Astrocyte (in vitro differentiated cells and primary cell): ENCODE results near the gene SEMA4D. TPM values are rescaled to one million over a fixed set of nuclear protein-coding genes. Genes with fewer than 3 reads are reported as not detected.

Experiments used
- DNase-seq: peaks from one replicate; pipeline ENCODE4 v3.0.0-alpha.2; 2010; ENCODE audit warnings: low read depth
- FAIRE-seq: peaks from 2 replicates; lab custom pipeline; 2011; peaks lifted over from hg19 to GRCh38; lab: Jason Lieb, UNC
- H2AFZ ChIP-seq: 2 replicates; pipeline ENCODE4 v1.6.0; 2012; ENCODE audit warnings: low read depth, low read length, inconsistent platforms
- H3K27ac ChIP-seq: 2 replicates; pipeline ENCODE4 v1.5.1; 2011; ENCODE audit warnings: low read depth, low read length, inconsistent platforms
- H3K27me3 ChIP-seq: 2 replicates; pipeline ENCODE4 v1.6.0; 2011; ENCODE audit warnings: low read length, inconsistent platforms; ENCODE audit not compliant: insufficient read depth
- H3K36me3 ChIP-seq: 2 replicates; pipeline ENCODE4 v1.5.1; 2011; ENCODE audit warnings: low read length, inconsistent platforms; ENCODE audit not compliant: insufficient read depth
- H3K4me1 ChIP-seq: 2 replicates; pipeline ENCODE4 v1.5.1; 2011; ENCODE audit warnings: low read length, inconsistent platforms; ENCODE audit not compliant: insufficient read depth
- H3K4me2 ChIP-seq: 2 replicates; pipeline ENCODE4 v1.6.0; 2012; ENCODE audit warnings: low read length, inconsistent platforms
- H3K4me3 ChIP-seq: 2 replicates; pipeline ENCODE4 v1.5.1; 2011; ENCODE audit warnings: low read depth, mild to moderate bottlenecking, low read length, inconsistent platforms; ENCODE audit not compliant: insufficient read depth
- H3K79me2 ChIP-seq: 2 replicates; pipeline ENCODE4 v1.6.0; 2012; ENCODE audit warnings: mild to moderate bottlenecking, low read length, inconsistent platforms; ENCODE audit not compliant: insufficient read depth
- H3K9ac ChIP-seq: 2 replicates; pipeline ENCODE4 v1.6.0; 2012; ENCODE audit warnings: mild to moderate bottlenecking, low read length, inconsistent platforms
- H3K9me3 ChIP-seq: 2 replicates; pipeline ENCODE4 v1.5.1; 2012; ENCODE audit warnings: low read depth, mild to moderate bottlenecking, low read length, inconsistent platforms; ENCODE audit not compliant: insufficient read depth
- H4K20me1 ChIP-seq: 2 replicates; pipeline ENCODE4 v1.6.0; 2012; ENCODE audit warnings: low read length, inconsistent platforms; ENCODE audit not compliant: insufficient read depth
- H3K27ac Mint-ChIP-seq: one replicate; pipeline ENCODE4 v1.8.0; 2021; ENCODE audit warnings: mild to moderate bottlenecking, mixed read lengths; ENCODE audit not compliant: unreplicated experiment
- H3K27me3 Mint-ChIP-seq: one replicate; pipeline ENCODE4 v1.8.0; 2021; ENCODE audit warnings: low read depth, mixed read lengths; ENCODE audit not compliant: unreplicated experiment
- H3K36me3 Mint-ChIP-seq: one replicate; pipeline ENCODE4 v1.8.0; 2021; ENCODE audit warnings: low read depth, mixed read lengths; ENCODE audit not compliant: unreplicated experiment
- H3K4me1 Mint-ChIP-seq: one replicate; pipeline ENCODE4 v1.8.0; 2021; ENCODE audit warnings: low read depth, mixed read lengths; ENCODE audit not compliant: unreplicated experiment
- H3K4me3 Mint-ChIP-seq: one replicate; pipeline ENCODE4 v1.8.0; 2021; ENCODE audit warnings: mild to moderate bottlenecking, moderate library complexity, mixed read lengths; ENCODE audit not compliant: unreplicated experiment
- H3K9me3 Mint-ChIP-seq: one replicate; pipeline ENCODE4 v1.8.0; 2021; ENCODE audit warnings: mild to moderate bottlenecking, mixed read lengths; ENCODE audit not compliant: unreplicated experiment
- EZH2 ChIP-seq: IDR thresholded peaks from 2 replicates; pipeline ENCODE4 v1.6.1; 2012; ENCODE audit warnings: mild to moderate bottlenecking, low read length, inconsistent platforms; ENCODE audit not compliant: insufficient read depth
- total RNA-seq: library from RNA; stranded (reverse); gene quantifications from 2 replicates; pipeline ENCODE4 v1.2.1, GENCODE V29; 2021
- TF ChIP-seq, protein P1 (sequence below): IDR thresholded peaks from 2 replicates; pipeline ENCODE4 v1.5.1; 2011; ENCODE audit warnings: low read depth, mild to moderate bottlenecking, inconsistent platforms, low read length, moderate library complexity; ENCODE audit not compliant: insufficient read depth

Gene SEMA4D
- total RNA-seq, 1 donor from 2014 or later = 6.2 TPM

DNA sequence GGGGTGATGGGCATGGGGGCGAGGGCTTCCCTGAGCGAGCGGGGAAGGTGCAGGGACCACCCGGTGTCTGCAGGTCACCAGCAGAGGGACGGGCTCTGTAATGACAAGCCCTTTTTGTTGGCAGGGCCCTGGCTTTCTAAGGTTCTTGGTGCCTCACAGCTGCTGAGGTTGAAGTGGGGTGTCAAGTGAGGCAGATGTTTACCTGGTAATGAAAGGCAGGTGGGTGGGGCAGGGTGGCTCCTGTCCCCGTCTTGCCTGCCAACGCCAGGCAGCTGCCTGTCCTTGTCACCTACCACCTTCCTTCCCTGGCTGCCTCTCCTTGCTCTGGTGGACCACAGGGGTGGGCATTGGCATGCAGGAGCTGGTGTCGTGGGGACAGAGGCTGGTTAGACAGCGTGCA, 41.0 kb upstream of the SEMA4D start:
- TF ChIP-seq, protein P1, sequence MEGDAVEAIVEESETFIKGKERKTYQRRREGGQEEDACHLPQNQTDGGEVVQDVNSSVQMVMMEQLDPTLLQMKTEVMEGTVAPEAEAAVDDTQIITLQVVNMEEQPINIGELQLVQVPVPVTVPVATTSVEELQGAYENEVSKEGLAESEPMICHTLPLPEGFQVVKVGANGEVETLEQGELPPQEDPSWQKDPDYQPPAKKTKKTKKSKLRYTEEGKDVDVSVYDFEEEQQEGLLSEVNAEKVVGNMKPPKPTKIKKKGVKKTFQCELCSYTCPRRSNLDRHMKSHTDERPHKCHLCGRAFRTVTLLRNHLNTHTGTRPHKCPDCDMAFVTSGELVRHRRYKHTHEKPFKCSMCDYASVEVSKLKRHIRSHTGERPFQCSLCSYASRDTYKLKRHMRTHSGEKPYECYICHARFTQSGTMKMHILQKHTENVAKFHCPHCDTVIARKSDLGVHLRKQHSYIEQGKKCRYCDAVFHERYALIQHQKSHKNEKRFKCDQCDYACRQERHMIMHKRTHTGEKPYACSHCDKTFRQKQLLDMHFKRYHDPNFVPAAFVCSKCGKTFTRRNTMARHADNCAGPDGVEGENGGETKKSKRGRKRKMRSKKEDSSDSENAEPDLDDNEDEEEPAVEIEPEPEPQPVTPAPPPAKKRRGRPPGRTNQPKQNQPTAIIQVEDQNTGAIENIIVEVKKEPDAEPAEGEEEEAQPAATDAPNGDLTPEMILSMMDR = no peak
- H3K27me3 Mint-ChIP-seq = peaks cover 6% of the 10 kb centered on the region
- no peak overlapping the region for H3K27ac Mint-ChIP-seq
- no peak overlapping the region for H3K4me3 Mint-ChIP-seq
- H3K27me3 ChIP-seq = peaks cover 3% of the 10 kb centered on the region
- no peak overlapping the region for H3K27ac ChIP-seq
- H3K4me1 Mint-ChIP-seq = peaks cover 5% of the 10 kb centered on the region
- no peak overlapping the region for H2AFZ ChIP-seq
- H3K36me3 ChIP-seq = no peaks in the 10 kb centered on the region
- H3K9ac ChIP-seq = no peak overlapping the region
- H3K4me3 ChIP-seq = no peak overlapping the region
- FAIRE-seq (no peak), DNase-seq (no peak)
- H3K9me3 ChIP-seq = no peaks in the 10 kb centered on the region
- no peaks in the 10 kb centered on the region for H3K4me1 ChIP-seq
- no peak overlapping the region for H3K4me2 ChIP-seq
- no peaks in the 10 kb centered on the region for H4K20me1 ChIP-seq
- H3K36me3 Mint-ChIP-seq = no peaks in the 10 kb centered on the region
- H3K79me2 ChIP-seq = no peaks in the 10 kb centered on the region
- peaks cover 3% of the 10 kb centered on the region for H3K9me3 Mint-ChIP-seq

DNA sequence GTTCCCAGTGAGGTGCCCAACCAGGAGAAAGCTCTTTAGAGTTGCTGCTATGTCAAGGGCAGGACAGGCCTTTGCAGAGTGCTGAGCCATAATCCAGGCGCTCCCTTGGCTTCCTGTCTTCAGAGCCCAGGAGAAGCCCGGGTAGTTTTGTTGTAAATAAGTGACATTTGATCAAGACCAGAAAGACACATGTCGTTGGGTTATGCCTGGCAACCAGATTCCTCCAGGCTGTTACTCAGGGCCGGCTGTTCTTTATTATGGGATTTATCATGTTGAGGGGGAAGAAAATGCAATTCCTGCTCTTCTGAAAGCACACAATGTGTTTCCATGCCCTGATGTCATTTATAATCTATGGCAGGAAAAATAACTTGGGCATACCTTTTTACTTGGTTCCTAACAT, 39.3 kb upstream of the SEMA4D start:
- no peak for FAIRE-seq
- Histone ChIP-seq H4K20me1 (no peaks in the 10 kb centered on the region), H3K79me2 (no peaks in the 10 kb centered on the region), H3K9ac (no peak overlapping the region), H3K27me3 (no peaks in the 10 kb centered on the region), H3K4me2 (no peak overlapping the region), H3K27ac (no peak overlapping the region), H3K9me3 (no peaks in the 10 kb centered on the region), H2AFZ (no peak overlapping the region), H3K4me3 (no peak overlapping the region), H3K36me3 (no peaks in the 10 kb centered on the region), H3K4me1 (no peaks in the 10 kb centered on the region)
- Mint-ChIP-seq H3K36me3 (no peaks in the 10 kb centered on the region), H3K4me3 (no peak overlapping the region), H3K27ac (no peak overlapping the region), H3K9me3 (peaks cover 3% of the 10 kb centered on the region), H3K4me1 (peaks cover 8% of the 10 kb centered on the region), H3K27me3 (peaks cover 6% of the 10 kb centered on the region)
- DNase-seq = no peak
- TF ChIP-seq, protein P1 = no peak
- TF ChIP-seq EZH2 = no peak

DNA sequence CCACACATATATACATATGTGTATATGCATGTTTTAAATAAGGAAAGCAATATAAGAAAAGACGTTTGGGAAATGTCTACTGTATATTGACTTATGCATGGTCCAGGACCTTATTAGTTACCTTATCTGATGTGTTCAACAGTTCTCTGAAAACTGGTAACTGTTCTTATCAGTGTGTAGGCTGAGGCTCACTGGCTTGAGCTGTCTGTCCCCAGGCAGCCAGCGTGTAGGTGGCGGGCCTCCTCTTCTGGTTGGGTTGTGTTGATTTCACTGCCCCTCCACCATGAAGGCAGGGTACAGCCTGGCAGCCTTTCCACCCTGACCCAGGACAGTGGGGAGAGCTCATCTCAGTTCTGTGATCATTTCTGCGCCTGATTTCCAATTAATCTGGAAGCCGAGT, 38.7 kb upstream of the SEMA4D start:
- Mint-ChIP-seq H3K4me1 (peaks cover 8% of the 10 kb centered on the region), H3K36me3 (no peaks in the 10 kb centered on the region), H3K27me3 (peaks cover 6% of the 10 kb centered on the region), H3K9me3 (peaks cover 4% of the 10 kb centered on the region), H3K4me3 (no peak overlapping the region), H3K27ac (no peak overlapping the region)
- H3K9ac ChIP-seq = no peak overlapping the region
- H3K79me2 ChIP-seq = no peaks in the 10 kb centered on the region
- TF ChIP-seq EZH2 = no peak
- TF ChIP-seq, protein P1 = no peak
- DNase-seq (no peak), FAIRE-seq (no peak)
- H3K4me1 ChIP-seq = no peaks in the 10 kb centered on the region
- H3K36me3 ChIP-seq = no peaks in the 10 kb centered on the region
- no peaks in the 10 kb centered on the region for H3K27me3 ChIP-seq
- H3K4me3 ChIP-seq = no peak overlapping the region
- no peaks in the 10 kb centered on the region for H3K9me3 ChIP-seq
- no peaks in the 10 kb centered on the region for H4K20me1 ChIP-seq
- no peak overlapping the region for H2AFZ ChIP-seq
- no peak overlapping the region for H3K27ac ChIP-seq
- H3K4me2 ChIP-seq = no peak overlapping the region
